ENCODE data around the gene CNOT1. TPM values are rescaled to one million over a fixed set of nuclear protein-coding genes. Genes with fewer than 3 reads are reported as not detected.

CNOT1 gene
- total and polyA plus RNA-seq, 10 of the 15 experiments (the other 5 are each of a cell fraction or from before 2014, with no cell fraction given), result 101 to 246 (median 175) TPM

- TF ChIP-seq TAF1 (IDR thresholded peaks at IDR 0.05; ENCODE audit: borderline replicate concordance, low read depth, low read length), result no peak
Observed at GRCh38 chr16:58670177-58670576, 40.6 kb upstream of the CNOT1 start (continued).

- Histone ChIP-seq H3K4me2 (ENCODE audit: control insufficient read depth, insufficient read depth) (no peak overlapping the region), H3K9ac (ENCODE audit: control insufficient read depth, insufficient read depth, low read length) (no peak overlapping the region), H3K79me2 (ENCODE audit: control insufficient read depth, insufficient read depth, low read length) (no peaks in the 10 kb centered on the region), H3K4me3 (no peak overlapping the region), H2AFZ (ENCODE audit: control insufficient read depth, low read depth, low read length) (no peak overlapping the region), H3K27me3 (replicated peaks in 1 of 2; ENCODE audit: control insufficient read depth in 2 of 2, insufficient read depth in 2 of 2, low read length in 1 of 2) (no peaks in the 10 kb centered on the region), H4K20me1 (ENCODE audit: control insufficient read depth, insufficient read depth) (no peaks in the 10 kb centered on the region), H3K9me3 (replicated peaks; ENCODE audit: control insufficient read depth, insufficient read depth, low read length) (no peaks in the 10 kb centered on the region), H3K4me1 (ENCODE audit: control insufficient read depth, insufficient read depth, low read length) (no peaks in the 10 kb centered on the region), H3K36me3 (ENCODE audit: control insufficient read depth in 2 of 2, insufficient read depth in 2 of 2, low read length in 1 of 2) (no peaks in the 10 kb centered on the region), H3K27ac (ENCODE audit: control insufficient read depth, insufficient read depth) (no peak overlapping the region)
- ChIA-PET POLR2A (no interaction called here), RAD21 (ENCODE audit: unreplicated experiment) (no interaction called here), CTCF (interaction anchor here (0.7 to 0.8 kb wide), 2 partner anchors 35 to 153 kb away, joined by 3 read pairs; no protein-coding TSS in a partner anchor), SMC1A (ENCODE audit: uncharacterized antibody, unreplicated experiment) (no interaction called here)
- no peak for FAIRE-seq
- TF ChIP-seq CEBPB (IDR thresholded peaks at IDR 0.05; ENCODE audit: borderline replicate concordance in 1 of 2, low read depth in 2 of 2, low read length in 2 of 2) (no peak), ZNF274 (IDR thresholded peaks at IDR 0.05; ENCODE audit: insufficient read depth, insufficient read length) (no peak), USF1 (IDR thresholded peaks at IDR 0.05; ENCODE audit: borderline replicate concordance, extremely low read length, insufficient read depth, low read depth, low read length) (no peak), MEF2A (IDR thresholded peaks at IDR 0.05; ENCODE audit: insufficient read depth, low read depth, low read length) (no peak)
- WGBS (ENCODE audit: insufficient coverage, insufficient replicate concordance, low lambda C conversion rate, missing lambda C conversion rate), result 66% methylated on average over 8 of the region's 8 CpGs
- no peak for ATAC-seq
- DNase-seq (ENCODE audit: low read depth, low spot score), result no peak
- BruUV-seq (replicated peaks), result no TSS peak
- intact Hi-C loops (cut with micrococcal nuclease; ENCODE audit: unreplicated experiment) (no loop called here), in situ Hi-C loops (cut with MboI) (loop anchor here (25.0 kb wide), 1 partner anchor 328 kb away; no protein-coding TSS in a partner anchor)
Observed at GRCh38 chr16:58665200-58665599, 35.6 kb upstream of the CNOT1 start.
